Measurements from ENCODE around the gene PIEZO1. TPM values are rescaled to one million over a fixed set of nuclear protein-coding genes. Genes with fewer than 3 reads are reported as not detected.

PIEZO1 gene
- total and polyA plus RNA-seq, 9 of the 15 experiments (the other 6 are each of a cell fraction or from before 2014, with no cell fraction given), result 3.6 to 432 (median 131) TPM

- TF ChIP-seq, protein P1, sequence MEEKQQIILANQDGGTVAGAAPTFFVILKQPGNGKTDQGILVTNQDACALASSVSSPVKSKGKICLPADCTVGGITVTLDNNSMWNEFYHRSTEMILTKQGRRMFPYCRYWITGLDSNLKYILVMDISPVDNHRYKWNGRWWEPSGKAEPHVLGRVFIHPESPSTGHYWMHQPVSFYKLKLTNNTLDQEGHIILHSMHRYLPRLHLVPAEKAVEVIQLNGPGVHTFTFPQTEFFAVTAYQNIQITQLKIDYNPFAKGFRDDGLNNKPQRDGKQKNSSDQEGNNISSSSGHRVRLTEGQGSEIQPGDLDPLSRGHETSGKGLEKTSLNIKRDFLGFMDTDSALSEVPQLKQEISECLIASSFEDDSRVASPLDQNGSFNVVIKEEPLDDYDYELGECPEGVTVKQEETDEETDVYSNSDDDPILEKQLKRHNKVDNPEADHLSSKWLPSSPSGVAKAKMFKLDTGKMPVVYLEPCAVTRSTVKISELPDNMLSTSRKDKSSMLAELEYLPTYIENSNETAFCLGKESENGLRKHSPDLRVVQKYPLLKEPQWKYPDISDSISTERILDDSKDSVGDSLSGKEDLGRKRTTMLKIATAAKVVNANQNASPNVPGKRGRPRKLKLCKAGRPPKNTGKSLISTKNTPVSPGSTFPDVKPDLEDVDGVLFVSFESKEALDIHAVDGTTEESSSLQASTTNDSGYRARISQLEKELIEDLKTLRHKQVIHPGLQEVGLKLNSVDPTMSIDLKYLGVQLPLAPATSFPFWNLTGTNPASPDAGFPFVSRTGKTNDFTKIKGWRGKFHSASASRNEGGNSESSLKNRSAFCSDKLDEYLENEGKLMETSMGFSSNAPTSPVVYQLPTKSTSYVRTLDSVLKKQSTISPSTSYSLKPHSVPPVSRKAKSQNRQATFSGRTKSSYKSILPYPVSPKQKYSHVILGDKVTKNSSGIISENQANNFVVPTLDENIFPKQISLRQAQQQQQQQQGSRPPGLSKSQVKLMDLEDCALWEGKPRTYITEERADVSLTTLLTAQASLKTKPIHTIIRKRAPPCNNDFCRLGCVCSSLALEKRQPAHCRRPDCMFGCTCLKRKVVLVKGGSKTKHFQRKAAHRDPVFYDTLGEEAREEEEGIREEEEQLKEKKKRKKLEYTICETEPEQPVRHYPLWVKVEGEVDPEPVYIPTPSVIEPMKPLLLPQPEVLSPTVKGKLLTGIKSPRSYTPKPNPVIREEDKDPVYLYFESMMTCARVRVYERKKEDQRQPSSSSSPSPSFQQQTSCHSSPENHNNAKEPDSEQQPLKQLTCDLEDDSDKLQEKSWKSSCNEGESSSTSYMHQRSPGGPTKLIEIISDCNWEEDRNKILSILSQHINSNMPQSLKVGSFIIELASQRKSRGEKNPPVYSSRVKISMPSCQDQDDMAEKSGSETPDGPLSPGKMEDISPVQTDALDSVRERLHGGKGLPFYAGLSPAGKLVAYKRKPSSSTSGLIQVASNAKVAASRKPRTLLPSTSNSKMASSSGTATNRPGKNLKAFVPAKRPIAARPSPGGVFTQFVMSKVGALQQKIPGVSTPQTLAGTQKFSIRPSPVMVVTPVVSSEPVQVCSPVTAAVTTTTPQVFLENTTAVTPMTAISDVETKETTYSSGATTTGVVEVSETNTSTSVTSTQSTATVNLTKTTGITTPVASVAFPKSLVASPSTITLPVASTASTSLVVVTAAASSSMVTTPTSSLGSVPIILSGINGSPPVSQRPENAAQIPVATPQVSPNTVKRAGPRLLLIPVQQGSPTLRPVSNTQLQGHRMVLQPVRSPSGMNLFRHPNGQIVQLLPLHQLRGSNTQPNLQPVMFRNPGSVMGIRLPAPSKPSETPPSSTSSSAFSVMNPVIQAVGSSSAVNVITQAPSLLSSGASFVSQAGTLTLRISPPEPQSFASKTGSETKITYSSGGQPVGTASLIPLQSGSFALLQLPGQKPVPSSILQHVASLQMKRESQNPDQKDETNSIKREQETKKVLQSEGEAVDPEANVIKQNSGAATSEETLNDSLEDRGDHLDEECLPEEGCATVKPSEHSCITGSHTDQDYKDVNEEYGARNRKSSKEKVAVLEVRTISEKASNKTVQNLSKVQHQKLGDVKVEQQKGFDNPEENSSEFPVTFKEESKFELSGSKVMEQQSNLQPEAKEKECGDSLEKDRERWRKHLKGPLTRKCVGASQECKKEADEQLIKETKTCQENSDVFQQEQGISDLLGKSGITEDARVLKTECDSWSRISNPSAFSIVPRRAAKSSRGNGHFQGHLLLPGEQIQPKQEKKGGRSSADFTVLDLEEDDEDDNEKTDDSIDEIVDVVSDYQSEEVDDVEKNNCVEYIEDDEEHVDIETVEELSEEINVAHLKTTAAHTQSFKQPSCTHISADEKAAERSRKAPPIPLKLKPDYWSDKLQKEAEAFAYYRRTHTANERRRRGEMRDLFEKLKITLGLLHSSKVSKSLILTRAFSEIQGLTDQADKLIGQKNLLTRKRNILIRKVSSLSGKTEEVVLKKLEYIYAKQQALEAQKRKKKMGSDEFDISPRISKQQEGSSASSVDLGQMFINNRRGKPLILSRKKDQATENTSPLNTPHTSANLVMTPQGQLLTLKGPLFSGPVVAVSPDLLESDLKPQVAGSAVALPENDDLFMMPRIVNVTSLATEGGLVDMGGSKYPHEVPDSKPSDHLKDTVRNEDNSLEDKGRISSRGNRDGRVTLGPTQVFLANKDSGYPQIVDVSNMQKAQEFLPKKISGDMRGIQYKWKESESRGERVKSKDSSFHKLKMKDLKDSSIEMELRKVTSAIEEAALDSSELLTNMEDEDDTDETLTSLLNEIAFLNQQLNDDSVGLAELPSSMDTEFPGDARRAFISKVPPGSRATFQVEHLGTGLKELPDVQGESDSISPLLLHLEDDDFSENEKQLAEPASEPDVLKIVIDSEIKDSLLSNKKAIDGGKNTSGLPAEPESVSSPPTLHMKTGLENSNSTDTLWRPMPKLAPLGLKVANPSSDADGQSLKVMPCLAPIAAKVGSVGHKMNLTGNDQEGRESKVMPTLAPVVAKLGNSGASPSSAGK (IDR thresholded peaks at IDR 0.05), result no peak
- TF ChIP-seq ZNF316 (IDR thresholded peaks at IDR 0.05), result no peak
- TF ChIP-seq ZNF146 (CRISPR knock-in tag; IDR thresholded peaks at IDR 0.05; ENCODE audit: unreplicated experiment), result no peak
- no peak for TF ChIP-seq E4F1 (CRISPR knock-in tag; IDR thresholded peaks at IDR 0.05; ENCODE audit: borderline replicate concordance)
- TF ChIP-seq ZC3H4 (CRISPR knock-in tag; IDR thresholded peaks at IDR 0.05; ENCODE audit: borderline replicate concordance), result peak; percentile 84
- peak; percentile 27 for TF ChIP-seq CHD4 (IDR thresholded peaks at IDR 0.05; ENCODE audit: insufficient read depth, insufficient replicate concordance, low read depth, low read length, poor library complexity, severe bottlenecking)
- no peak for TF ChIP-seq MAFK (IDR thresholded peaks at IDR 0.05; ENCODE audit: low read length)
- 0 out of 2 replicates have a peak, but pooled peaks have one; percentile 20 for TF ChIP-seq ZNF79 (CRISPR knock-in tag; IDR thresholded peaks at IDR 0.05; ENCODE audit: low read depth)
- no peak for TF ChIP-seq SREBF1 (IDR thresholded peaks at IDR 0.05; ENCODE audit: borderline replicate concordance, low read depth, low read length)
- TF ChIP-seq POU5F1 (IDR thresholded peaks at IDR 0.05; ENCODE audit: borderline replicate concordance, low read depth, low read length, partially characterized antibody), result no peak
Measured at GRCh38 chr16:88770461-88771293, 14.3 kb downstream of the PIEZO1 start (continued).
